H1 (cell line): ENCODE data around the gene PKN1. TPM values are rescaled to one million over a fixed set of nuclear protein-coding genes. Genes with fewer than 3 reads are reported as not detected.

ENCODE experiments used
- CTCF ChIA-PET: fragments of 300-600 bp; sonication (Branson Sonifier 250); formaldehyde crosslinking; loops from one replicate; lab custom pipeline; 2021; ENCODE audit not compliant: partially characterized antibody; lab: Charles Lee
- POLR2A ChIA-PET: fragments of 300-600 bp; sonication (Branson Sonifier 250); formaldehyde crosslinking; loops from one replicate; lab custom pipeline; 2021; ENCODE audit warnings: inconsistent platforms; ENCODE audit not compliant: partially characterized antibody; lab: Charles Lee
- DNase-seq, 2 experiments: peaks; one replicate each; pipeline versions ENCODE4 v3.0.0 to v3.0.0-alpha.2; 2010 to 2022; ENCODE audit warnings: low spot score in 2 of 2, low read depth in 1 of 2, mixed read lengths in 1 of 2
- FAIRE-seq: peaks from 2 replicates; lab custom pipeline; 2011; peaks lifted over from hg19 to GRCh38; lab: Jason Lieb, UNC
- H2AFZ ChIP-seq: 2 replicates; pipeline ENCODE4 v1.8.1; 2012; ENCODE audit warnings: low read length, inconsistent platforms
- H2AK5ac ChIP-seq: 2 replicates; pipeline ENCODE4 v1.6.1; 2013; ENCODE audit warnings: low read depth, low read length
- H2BK120ac ChIP-seq: replicated peaks from 2 replicates; pipeline ENCODE3; 2013; ENCODE audit warnings: low read depth, low read length, inconsistent platforms
- H2BK12ac ChIP-seq: 2 replicates; pipeline ENCODE4 v1.6.1; 2013; ENCODE audit warnings: low read depth, low read length
- H2BK15ac ChIP-seq: 2 replicates; pipeline ENCODE4 v1.6.1; 2013; ENCODE audit warnings: low read length
- H2BK20ac ChIP-seq: 2 replicates; pipeline ENCODE4 v1.6.1; 2013; ENCODE audit warnings: low read length
- H2BK5ac ChIP-seq: 2 replicates; pipeline ENCODE4 v1.6.1; 2013; ENCODE audit warnings: low read depth, low read length
- H3K14ac ChIP-seq: 2 replicates; pipeline ENCODE4 v1.6.1; 2013; ENCODE audit warnings: inconsistent platforms; ENCODE audit not compliant: insufficient read length
- H3K18ac ChIP-seq: 2 replicates; pipeline ENCODE4 v1.6.1; 2013; ENCODE audit warnings: low read length; ENCODE audit errors: extremely low read depth
- H3K23ac ChIP-seq: 2 replicates; pipeline ENCODE4 v1.6.1; 2013; ENCODE audit warnings: inconsistent platforms; ENCODE audit not compliant: insufficient read length
- H3K23me2 ChIP-seq: 2 replicates; pipeline ENCODE4 v1.6.1; 2013; ENCODE audit warnings: low read depth, low read length
- H3K27ac ChIP-seq: 2 replicates; pipeline ENCODE4 v1.6.1; 2011; ENCODE audit warnings: low read depth, low read length, inconsistent platforms
- H3K27me3 ChIP-seq, 4 experiments: replicated peaks in 1 of 4; 1 replicate in 1 of 4; 2 replicates in 3 of 4; pipeline versions ENCODE4 v1.6.1 to v1.8.1; 2011 to 2013; ENCODE audit warnings: low read length in 3 of 4, mild to moderate bottlenecking in 3 of 4, inconsistent platforms in 2 of 4, mixed read lengths in 2 of 4, moderate library complexity in 1 of 4; ENCODE audit not compliant: control insufficient read depth in 3 of 4, insufficient read depth in 3 of 4; ENCODE audit errors: extremely low read depth in 1 of 4
- H3K36me3 ChIP-seq, 4 experiments: 2 replicates each; pipeline versions ENCODE4 v1.6.1 to v1.8.1; 2011 to 2013; ENCODE audit warnings: mild to moderate bottlenecking in 4 of 4, low read length in 3 of 4, moderate library complexity in 2 of 4, control low read depth in 1 of 4, inconsistent platforms in 1 of 4; ENCODE audit not compliant: insufficient read depth in 4 of 4, control insufficient read depth in 2 of 4
- H3K4ac ChIP-seq: replicated peaks from 2 replicates; pipeline ENCODE3; 2013; ENCODE audit warnings: low read length, low read depth, mixed read lengths, inconsistent platforms; ENCODE audit not compliant: insufficient read length
- H3K4me1 ChIP-seq, 4 experiments: replicated peaks in 1 of 4; 1 replicate in 1 of 4; 2 replicates in 3 of 4; pipeline versions ENCODE4 v1.6.1 to v1.8.1; 2011 to 2013; ENCODE audit warnings: low read length in 3 of 4, inconsistent platforms in 2 of 4, mixed read lengths in 1 of 4; ENCODE audit not compliant: insufficient read depth in 4 of 4, control insufficient read depth in 3 of 4
- H3K4me2 ChIP-seq, 2 experiments: 2 replicates each; pipeline versions ENCODE4 v1.6.1 to v1.8.1; 2011 to 2013; ENCODE audit warnings: low read depth in 2 of 2, low read length in 2 of 2, control low read depth in 1 of 2, inconsistent platforms in 1 of 2, mild to moderate bottlenecking in 1 of 2; ENCODE audit not compliant: insufficient read depth in 1 of 2
- H3K4me3 ChIP-seq, 4 experiments: fragments of 200-600, 300-600 bp in 1 of 4; sonication (generic), shearing (Covaris generic), sonication (Bioruptor Twin) in 1 of 4; 2 replicates each; pipeline versions ENCODE4 v1.5.1 to v1.8.1; 2011 to 2016; ENCODE audit warnings: low read length in 4 of 4, low read depth in 3 of 4, control low read depth in 2 of 4, inconsistent platforms in 2 of 4, mild to moderate bottlenecking in 2 of 4, mixed read lengths in 1 of 4, moderate library complexity in 1 of 4; ENCODE audit not compliant: insufficient read depth in 2 of 4; ENCODE audit errors: extremely low read depth in 1 of 4
- H3K56ac ChIP-seq: replicated peaks from 2 replicates; pipeline ENCODE3; 2013; ENCODE audit warnings: low read depth, mild to moderate bottlenecking, mixed read lengths, low read length, inconsistent platforms; ENCODE audit not compliant: insufficient read length
- H3K79me1 ChIP-seq: 2 replicates; pipeline ENCODE4 v1.6.1; 2013; ENCODE audit warnings: low read depth, low read length, control low read depth
- H3K79me2 ChIP-seq, 2 experiments: 2 replicates each; pipeline versions ENCODE4 v1.6.1 to v1.8.1; 2012 to 2013; ENCODE audit warnings: low read length in 2 of 2, mild to moderate bottlenecking in 2 of 2, inconsistent platforms in 1 of 2; ENCODE audit not compliant: insufficient read depth in 2 of 2, control insufficient read depth in 1 of 2
- H3K9ac ChIP-seq, 4 experiments: replicated peaks in 1 of 4; 1 replicate in 1 of 4; 2 replicates in 3 of 4; pipeline versions ENCODE4 v1.6.1 to v1.8.1; 2011 to 2013; ENCODE audit warnings: low read depth in 3 of 4, low read length in 3 of 4, control low read depth in 2 of 4, mild to moderate bottlenecking in 2 of 4, moderate library complexity in 2 of 4, inconsistent platforms in 1 of 4; ENCODE audit errors: extremely low read depth in 1 of 4
- H3K9me3 ChIP-seq, 2 experiments: 2 replicates each; pipeline versions ENCODE4 v1.6.1 to v1.8.1; 2012 to 2013; ENCODE audit warnings: mild to moderate bottlenecking in 2 of 2, moderate library complexity in 2 of 2, control low read depth in 1 of 2, inconsistent platforms in 1 of 2, low read depth in 1 of 2, low read length in 1 of 2, mixed read lengths in 1 of 2; ENCODE audit not compliant: insufficient read depth in 2 of 2
- H4K20me1 ChIP-seq, 2 experiments: replicated peaks in 1 of 2; 2 replicates each; pipeline versions ENCODE3 to v1.8.1; 2011 to 2013; ENCODE audit warnings: inconsistent platforms in 2 of 2, low read length in 2 of 2, mild to moderate bottlenecking in 1 of 2; ENCODE audit not compliant: insufficient read depth in 2 of 2, control insufficient read depth in 1 of 2
- H4K5ac ChIP-seq: 2 replicates; pipeline ENCODE4 v1.6.1; 2013; ENCODE audit warnings: low read length, low read depth, mixed read lengths, inconsistent platforms; ENCODE audit not compliant: insufficient read length
- H4K8ac ChIP-seq: 2 replicates; pipeline ENCODE4 v1.8.0; 2013; ENCODE audit warnings: mild to moderate bottlenecking, moderate library complexity, low read length, inconsistent platforms; ENCODE audit not compliant: insufficient read depth; ENCODE audit errors: extremely low read depth
- H4K91ac ChIP-seq: replicated peaks from 2 replicates; pipeline ENCODE3; 2013; ENCODE audit warnings: low read length, mixed read lengths, inconsistent platforms; ENCODE audit not compliant: insufficient read length
- CHD1 ChIP-seq: IDR thresholded peaks from 2 replicates; pipeline ENCODE4 v1.6.1; 2012; ENCODE audit warnings: low read depth, low read length, improper control_type of control experiment
- CTBP2 ChIP-seq: IDR thresholded peaks from 2 replicates; pipeline ENCODE4 v1.7.0; 2011; ENCODE audit warnings: borderline replicate concordance, mild to moderate bottlenecking, moderate library complexity, mixed read lengths, low read length; ENCODE audit not compliant: insufficient read depth, insufficient read length
- EGR1 ChIP-seq: IDR thresholded peaks from 2 replicates; pipeline ENCODE4 v1.6.1; 2011; ENCODE audit warnings: low read depth, low read length, borderline replicate concordance
- FOSL1 ChIP-seq: IDR thresholded peaks from 2 replicates; pipeline ENCODE4 v1.6.1; 2011; ENCODE audit warnings: mild to moderate bottlenecking, low read depth, low read length, moderate library complexity; ENCODE audit not compliant: insufficient read depth
- GTF2F1 ChIP-seq: IDR thresholded peaks from 2 replicates; pipeline ENCODE4 v1.6.1; 2012; ENCODE audit warnings: low read depth, low read length, improper control_type of control experiment, borderline replicate concordance
- HDAC2 ChIP-seq, 2 experiments: fragments of 300-600 bp in 1 of 2; sonication (generic) in 1 of 2; IDR thresholded peaks; 2 replicates each; pipeline ENCODE4 v1.6.1; 2011 to 2012; ENCODE audit warnings: low read depth in 2 of 2, low read length in 2 of 2, mild to moderate bottlenecking in 2 of 2, moderate library complexity in 2 of 2, borderline replicate concordance in 1 of 2, inconsistent platforms in 1 of 2
- NRF1 ChIP-seq: IDR thresholded peaks from 2 replicates; pipeline ENCODE4 v1.6.1; 2011; ENCODE audit warnings: mild to moderate bottlenecking, low read depth, low read length, improper control_type of control experiment
- PHF8 ChIP-seq: fragments of 200-600 bp; sonication (generic); conservative IDR thresholded peaks from 2 replicates; pipeline ENCODE4 v1.7.1; 2012; ENCODE audit warnings: low read depth, mild to moderate bottlenecking, inconsistent platforms, low read length, moderate library complexity
- RFX5 ChIP-seq: IDR thresholded peaks from 2 replicates; pipeline ENCODE4 v1.6.1; 2011; ENCODE audit warnings: low read depth, low read length, improper control_type of control experiment, borderline replicate concordance
- RXRA ChIP-seq: IDR thresholded peaks from 2 replicates; pipeline ENCODE4 v1.6.1; 2011; ENCODE audit warnings: low read depth, mild to moderate bottlenecking, low read length, moderate library complexity; ENCODE audit not compliant: insufficient read depth
- SP2 ChIP-seq: IDR thresholded peaks from 2 replicates; pipeline ENCODE4 v1.6.1; 2012; ENCODE audit warnings: mild to moderate bottlenecking, low read length, inconsistent platforms
- TAF7 ChIP-seq: optimal IDR thresholded peaks from 2 replicates; pipeline ENCODE3; 2011; ENCODE audit warnings: low read depth, mild to moderate bottlenecking, inconsistent platforms, low read length, moderate library complexity, borderline replicate concordance
- USF2 ChIP-seq: IDR thresholded peaks from 2 replicates; pipeline ENCODE4 v1.6.1; 2011; ENCODE audit warnings: low read length, improper control_type of control experiment
- WGBS, 2 experiments: shearing (Covaris generic) in 1 of 2; methylation state at CpG; one replicate each; pipeline versions ENCODE4 v1.1.6 to v1.1.7; 2013 to 2015; ENCODE audit warnings: low lambda C conversion rate in 2 of 2, mixed read lengths in 2 of 2, inconsistent platforms in 1 of 2, low coverage in 1 of 2, missing lambda C conversion rate in 1 of 2; ENCODE audit not compliant: insufficient replicate concordance in 2 of 2, insufficient coverage in 1 of 2, insufficient read length in 1 of 2; ENCODE audit errors: extremely low coverage in 1 of 2, missing lambda C conversion rate in 1 of 2; 5-methylcytosine and 5-hydroxymethylcytosine counted together
- polyA plus RNA-seq, 7 experiments: library from polyadenylated mRNA; depleted of rRNA in 3 of 7; stranded (reverse) in 5 of 7; unstranded in 2 of 7; fragments of >200 nt in 5 of 7; fragments of 200-250 nt in 2 of 7; gene quantifications; 1 replicate in 5 of 7; 2 replicates in 1 of 7; 4 replicates in 1 of 7; pipeline versions ENCODE4 v1.2.1 to v1.2.3, GENCODE V29; 2011 to 2013; ENCODE audit warnings: missing spikeins in 2 of 7, mixed read lengths in 2 of 7
- total RNA-seq: library from RNA; stranded (reverse); fragmentation: NEBNext Ultra II Directional; extraction: Animal tissue kit (Norgen Biotek cat#: 25700); gene quantifications from 2 replicates; pipeline ENCODE4 v1.2.1, GENCODE V29; 2021

PKN1 gene
- total and polyA plus RNA-seq, 2 of the 8 experiments (the other 6 are each of a cell fraction or from before 2014, with no cell fraction given): 65.2 to 162 TPM

- POLR2A ChIA-PET: no interaction called here
- WGBS, 2 experiments: 96% methylated on average over 5 of the region's 5 CpGs; no CpG with 5 or more reads in 1 of the 2 experiments
- FAIRE-seq (no peak), DNase-seq (no peak)
- Histone ChIP-seq H3K4ac (no peak overlapping the region), H3K4me3 (no peak overlapping the region), H3K27me3 (no peaks in the 10 kb centered on the region), H3K14ac (no peak overlapping the region), H3K4me2 (no peak overlapping the region), H3K56ac (no peak overlapping the region), H2AK5ac (no peak overlapping the region), H4K5ac (no peak overlapping the region), H2BK20ac (no peak overlapping the region), H4K8ac (no peak overlapping the region), H3K79me2 (no peaks in the 10 kb centered on the region), H3K9ac (no peak overlapping the region), H3K27ac (no peak overlapping the region), H2BK120ac (no peak overlapping the region), H3K4me1 (peaks cover 0 to 8% (median 5%) of the 10 kb centered on the region in 4 experiments; a peak in 5 of 7 replicates), H3K79me1 (no peaks in the 10 kb centered on the region), H4K20me1 (no peaks in the 10 kb centered on the region), H2BK15ac (no peak overlapping the region), H3K9me3 (no peaks in the 10 kb centered on the region), H3K36me3 (no peaks in the 10 kb centered on the region), H3K23ac (no peak overlapping the region), H3K18ac (no peak overlapping the region), H2BK5ac (no peak overlapping the region), H3K23me2 (no peaks in the 10 kb centered on the region; the same call in 1 of the 2 replicates), H2BK12ac (no peak overlapping the region), H4K91ac (no peak overlapping the region), H2AFZ (no peak overlapping the region)
- CTCF ChIA-PET: interaction anchor here (0.7 to 3.5 kb wide), 5 partner anchors 14 to 42 kb away, joined by 3 to 20 read pairs (median 4); no protein-coding TSS in a partner anchor
- TF ChIP-seq USF2: no peak
- TF ChIP-seq CHD1: no peak
- TF ChIP-seq SP2: no peak
- TF ChIP-seq PHF8: no peak
- no peak for TF ChIP-seq HDAC2 (IDR thresholded peaks at IDR 0.05; ENCODE audit: borderline replicate concordance in 1 of 2, low read depth in 2 of 2, low read length in 2 of 2)
- TF ChIP-seq CTBP2: no peak
- no peak for TF ChIP-seq RFX5
- TF ChIP-seq EGR1: no peak
- no peak for TF ChIP-seq TAF7
- TF ChIP-seq FOSL1: no peak
- TF ChIP-seq NRF1: no peak
- no peak for TF ChIP-seq GTF2F1
- no peak for TF ChIP-seq RXRA
Observed at GRCh38 chr19:14390548-14390947, 42.6 kb upstream of the PKN1 start.
